HG02938 (cell line): ENCODE results near the gene FUZ.
"Not testable (repeated sequence)": the region's sequence is repeated elsewhere in the genome, so short reads cannot be mapped to it uniquely, and the experiment has no call there.

Experiments
- ATAC-seq: cut with Tn5 transposase; IDR thresholded peaks from one replicate; pipeline ENCODE4 v1.9.1; 2021; ENCODE audit warnings: mild to moderate bottlenecking, moderate library complexity; ENCODE audit not compliant: unreplicated experiment

Gene FUZ

DNA sequence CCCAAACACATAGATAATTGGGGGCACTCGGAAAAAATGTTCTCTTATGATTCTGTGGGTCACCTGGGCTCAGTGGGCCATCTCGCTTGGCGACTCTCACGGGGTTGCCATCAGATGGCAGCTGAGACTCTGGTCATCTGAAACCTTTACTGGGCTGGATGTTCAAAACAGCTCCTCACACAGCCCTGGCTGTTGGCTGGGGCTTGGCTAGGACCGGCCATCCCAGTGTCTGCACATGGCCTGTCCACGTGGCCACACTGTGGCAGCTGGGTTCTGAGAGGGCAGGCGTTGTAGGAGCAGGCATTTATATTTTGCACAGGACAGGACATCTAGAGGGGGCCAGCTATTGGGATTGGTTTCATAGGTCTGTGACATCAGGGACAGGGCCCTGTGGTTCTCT, 20.5 kb upstream of the FUZ start:
- ATAC-seq, result no peak

GRCh38 chr19:49832556-49832955, 19.5 kb upstream of the FUZ start:
- no peak for ATAC-seq

GRCh38 chr19:49831592-49831991, 18.5 kb upstream of the FUZ start:
- no peak for ATAC-seq

DNA sequence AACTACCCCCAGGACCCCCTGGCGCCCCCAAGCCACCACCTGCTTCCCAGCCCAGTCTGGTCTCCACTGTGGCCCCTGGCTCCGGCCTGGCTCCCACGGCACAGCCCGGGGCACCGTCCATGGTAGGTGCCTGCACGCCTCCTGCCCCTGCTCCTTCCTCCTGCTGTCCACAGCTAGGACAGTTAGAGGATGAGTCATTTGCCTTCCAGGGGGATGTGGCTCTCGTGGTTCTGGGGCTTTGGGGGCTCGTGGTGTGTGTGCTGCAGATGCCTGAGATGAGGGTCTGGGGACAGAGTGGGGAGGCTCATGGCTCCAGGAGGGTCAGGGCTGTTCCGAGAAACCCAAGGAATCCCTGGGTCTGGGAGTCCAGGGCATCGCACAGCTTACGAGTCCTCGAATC, 17.7 kb upstream of the FUZ start:
- no peak for ATAC-seq

GRCh38 chr19:49829721-49830120, 16.6 kb upstream of the FUZ start:
- no peak for ATAC-seq

GRCh38 chr19:49829200-49829599, 16.1 kb upstream of the FUZ start:
- no peak for ATAC-seq

GRCh38 chr19:49827034-49827433, 13.9 kb upstream of the FUZ start:
- no peak for ATAC-seq

DNA sequence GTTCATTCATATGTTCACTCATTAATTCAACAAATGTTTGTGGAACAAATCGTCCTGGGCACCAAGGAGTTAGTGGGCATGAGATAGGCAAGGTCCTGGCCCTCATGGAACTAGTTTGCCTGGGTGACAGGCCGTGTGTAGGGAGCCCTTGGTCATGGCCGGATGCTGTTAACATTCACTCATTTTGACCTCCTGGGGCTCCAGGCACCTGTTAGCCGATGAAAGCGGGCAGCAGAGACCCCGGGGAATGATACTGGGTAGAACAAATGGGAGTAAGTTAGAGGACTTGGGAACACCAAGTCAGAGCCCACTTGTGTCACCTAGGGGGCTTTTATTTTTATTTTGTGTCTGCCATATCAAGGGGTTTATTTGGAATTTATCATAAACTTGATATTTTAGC, 11.6 kb upstream of the FUZ start:
- ATAC-seq, result no peak

GRCh38 chr19:49823472-49823871, 10.4 kb upstream of the FUZ start:
- ATAC-seq, result no peak

GRCh38 chr19:49820125-49820524, 7.0 kb upstream of the FUZ start:
- ATAC-seq, result no peak

DNA sequence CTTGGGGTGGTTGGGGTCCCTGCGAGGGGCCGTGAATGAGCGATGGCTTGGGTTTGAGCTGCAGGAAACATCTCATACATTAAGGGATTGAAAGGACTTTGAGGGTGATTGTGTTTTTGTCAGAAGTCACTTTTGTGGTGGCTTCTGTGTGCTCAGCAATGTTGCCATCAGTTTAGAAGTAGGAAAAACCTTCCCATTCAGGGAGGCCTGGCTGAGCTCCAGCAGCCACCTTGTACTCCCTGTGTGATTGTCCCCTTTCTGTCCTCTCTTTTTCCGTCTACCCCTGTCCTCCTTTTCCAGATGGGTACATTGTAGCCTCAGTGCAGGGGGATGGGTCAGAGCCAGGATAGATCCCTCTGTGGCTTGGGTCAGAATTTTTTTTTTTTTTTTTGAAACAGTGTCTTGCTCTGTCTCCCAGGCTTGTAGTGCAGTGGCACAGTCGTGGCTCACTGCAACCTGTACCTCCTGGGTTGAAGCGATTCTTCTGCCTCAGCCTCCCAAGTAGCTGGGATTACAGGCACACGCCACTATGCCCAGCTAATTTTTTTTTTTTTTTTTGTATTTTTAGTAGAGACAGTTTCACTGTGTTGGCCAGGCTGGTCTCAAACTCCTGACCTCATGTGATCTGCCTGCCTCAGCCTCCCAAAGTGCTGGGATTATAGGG, 6.5 kb upstream of the FUZ start:
- not testable (repeated sequence) for ATAC-seq

GRCh38 chr19:49818649-49819370, 5.7 kb upstream of the FUZ start:
- ATAC-seq, result no peak

DNA sequence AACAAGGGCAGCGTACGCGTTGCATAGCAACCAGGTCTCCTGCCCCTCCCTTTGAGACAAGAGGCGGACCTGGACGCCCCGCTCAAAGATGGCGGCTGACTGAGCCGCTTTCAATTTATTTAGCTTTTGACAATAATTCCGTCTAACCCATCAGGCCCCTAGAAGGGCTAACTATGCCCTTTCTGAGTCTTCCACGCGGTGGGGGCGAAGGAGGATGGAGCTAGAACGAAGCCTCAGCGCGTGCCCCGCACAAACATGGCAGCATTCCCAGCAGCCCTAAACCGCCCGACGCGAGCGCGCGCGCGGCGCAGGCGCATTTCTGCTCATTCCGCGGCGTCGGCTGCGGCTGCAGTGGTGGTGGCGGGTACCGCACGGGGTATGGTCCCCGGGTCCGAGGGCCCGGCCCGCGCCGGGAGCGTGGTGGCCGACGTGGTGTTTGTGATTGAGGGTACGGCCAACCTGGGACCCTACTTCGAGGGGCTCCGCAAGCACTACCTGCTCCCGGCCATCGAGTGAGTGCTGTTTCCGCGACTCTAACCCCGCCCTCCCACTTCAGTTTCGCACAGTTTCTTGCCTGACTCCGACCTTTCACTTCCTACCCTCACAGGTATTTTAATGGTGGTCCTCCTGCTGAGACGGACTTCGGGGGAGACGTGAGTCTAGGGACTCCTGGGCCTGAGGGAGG, 5.0 kb upstream of the FUZ start, which contains the start of gene MED25:
Gene MED25 (plus strand): TSS at position 326 of the 685 bp plus-strand sequence. CDS start 53 bp downstream, at position 379.
- ATAC-seq, result peak; percentile 51

DNA sequence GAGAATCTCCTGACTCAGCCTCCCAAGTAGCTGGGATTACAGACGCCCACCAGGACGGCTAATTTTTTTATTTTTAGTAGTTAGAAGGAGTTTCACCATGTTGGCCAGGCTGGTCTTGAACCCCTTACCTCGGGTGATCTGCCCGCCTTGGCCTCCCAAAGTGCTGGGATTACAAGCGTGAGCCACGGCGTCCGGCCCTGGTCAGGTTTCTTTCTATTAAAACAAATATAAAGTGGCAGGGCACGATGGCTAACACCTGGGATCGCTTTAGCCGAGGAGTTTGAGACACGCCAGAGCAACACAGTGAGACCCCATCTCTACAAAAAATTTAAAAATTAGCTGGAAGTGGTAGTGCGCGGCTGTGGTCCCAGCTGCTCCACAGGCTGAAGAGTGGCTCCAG, 3.5 kb upstream of the FUZ start:
- no peak for ATAC-seq

- no peak for ATAC-seq
These were observed 918 bp upstream of the FUZ start for GRCh38 chr19:49814010-49814409.

GRCh38 chr19:49812452-49812996, 568 bp downstream of the FUZ start:
- no peak for ATAC-seq

- no peak for ATAC-seq
These were observed 1.8 kb downstream of the FUZ start for GRCh38 chr19:49811328-49811727.

DNA sequence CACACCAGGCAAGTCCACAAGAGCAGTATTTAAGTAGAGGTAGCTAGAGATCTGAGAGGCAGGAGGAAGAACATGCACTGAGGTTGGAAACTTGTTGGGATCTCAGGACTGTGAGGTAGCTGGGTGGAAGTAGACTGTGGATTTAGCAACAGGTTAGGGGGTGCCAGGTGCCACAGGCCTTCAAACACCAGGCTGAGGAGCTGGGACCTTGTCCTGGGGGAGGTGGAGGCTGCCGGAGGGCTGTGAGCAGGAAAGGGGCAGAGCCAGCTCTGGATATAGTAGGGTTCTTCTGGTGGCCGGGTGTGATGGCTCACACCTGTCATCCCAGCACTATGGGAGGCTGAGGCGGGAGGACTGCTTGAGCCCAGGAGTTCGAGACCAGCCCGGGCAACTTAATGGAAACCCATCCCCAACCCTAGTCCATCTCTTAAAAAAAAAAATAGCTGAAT, 3.1 kb downstream of the FUZ start:
- no peak for ATAC-seq

DNA sequence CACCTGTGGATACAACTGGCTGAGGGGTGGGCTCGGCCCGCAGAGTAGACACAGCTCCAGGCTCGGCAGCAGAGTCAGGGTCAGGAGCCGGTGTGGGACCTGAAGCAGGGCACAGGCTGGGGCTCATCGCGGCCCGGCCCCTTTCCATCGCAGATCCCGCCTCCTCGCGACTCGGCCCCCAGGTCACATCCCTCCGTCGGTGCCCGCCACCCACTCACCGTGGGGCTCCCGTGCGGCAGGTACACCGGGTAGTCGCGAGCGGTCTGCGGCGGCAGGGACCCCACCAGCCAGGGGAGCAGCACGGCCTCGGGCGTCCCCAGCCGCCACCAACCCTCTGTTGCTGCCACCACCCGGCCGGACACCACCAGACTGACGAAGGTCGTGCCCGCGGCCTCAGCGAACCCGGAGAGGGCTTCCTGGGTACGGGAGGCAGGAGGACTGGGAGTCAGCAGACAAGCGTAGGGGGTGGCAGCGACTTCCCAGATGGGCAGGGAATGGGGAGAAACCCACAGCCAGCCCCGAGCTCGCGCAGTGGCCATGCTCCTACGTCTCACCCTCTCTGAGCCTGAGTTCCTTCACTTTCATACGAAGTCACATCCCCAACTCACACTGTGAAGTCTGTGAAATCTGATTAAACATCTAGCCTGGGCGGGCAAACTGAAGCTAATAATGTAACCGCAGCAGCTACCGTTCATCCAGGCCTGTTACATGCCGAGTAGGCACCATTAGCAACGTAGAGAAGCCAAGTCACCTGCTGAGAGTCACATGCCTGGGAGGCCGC, 3.7 kb downstream of the FUZ start:
- ATAC-seq, result no peak

GRCh38 chr19:49808711-49809159, 4.4 kb downstream of the FUZ start:
- ATAC-seq, result no peak
